Measurements from ENCODE around the gene PROX2. TPM values are rescaled to one million over a fixed set of nuclear protein-coding genes. Genes with fewer than 3 reads are reported as not detected.

Gene PROX2
- total RNA-seq, 2 experiments from 2014 or later: 0.50 to 0.76 TPM

DNA sequence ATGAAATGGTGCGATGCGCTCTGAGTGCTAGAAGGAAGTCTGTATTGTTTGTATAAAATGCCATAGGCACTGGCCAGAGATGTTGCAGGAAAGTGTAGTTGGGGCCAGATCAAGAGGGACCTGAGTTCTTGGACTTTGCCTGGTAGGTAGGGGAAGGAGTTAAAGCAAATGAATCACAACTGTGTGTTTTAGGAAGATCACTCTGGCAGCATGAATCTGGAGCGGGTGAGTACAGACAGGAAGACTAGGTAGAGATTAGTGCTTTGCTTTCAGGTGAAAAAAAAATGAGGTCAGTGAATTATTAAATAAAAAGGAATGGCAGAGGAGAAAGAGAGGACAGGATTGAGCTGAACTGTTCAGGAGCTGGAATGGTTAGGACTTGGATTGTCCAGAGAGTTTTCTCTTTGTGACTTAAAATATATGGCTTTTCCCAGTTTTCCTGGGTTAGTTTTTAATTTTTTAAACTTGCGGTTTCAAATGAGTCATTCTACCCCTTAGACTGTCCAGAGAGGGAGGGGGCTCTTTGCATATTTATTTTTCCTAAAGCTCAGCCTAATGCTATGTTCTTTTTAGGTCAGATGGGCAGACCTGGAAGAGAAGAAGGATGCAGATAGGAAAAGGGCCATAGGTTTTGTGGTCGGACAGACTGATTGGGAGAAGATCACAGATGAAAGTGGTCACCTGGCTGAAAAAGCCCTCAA lies 41.1 kb downstream of the PROX2 start:
- ChIA-PET POLR2A (no interaction called here), CTCF (interaction anchor here (1.5 kb wide), 1 partner anchor 223 kb away, joined by 5 read pairs; the partner anchor contains the start of gene LTBP2)

GRCh38 chr14:74832849-74833248 lies 43.1 kb downstream of the PROX2 start:
- POLR2A ChIA-PET: no interaction called here
- CTCF ChIA-PET: no interaction called here

GRCh38 chr14:74829251-74829650 lies 46.7 kb downstream of the PROX2 start:
- POLR2A ChIA-PET: no interaction called here
- CTCF ChIA-PET: interaction anchor here (0.6 kb wide), 1 partner anchor 135 kb away, joined by 3 read pairs; no protein-coding TSS in a partner anchor

GRCh38 chr14:74826574-74826973 lies 49.4 kb downstream of the PROX2 start:
- POLR2A ChIA-PET: no interaction called here
- CTCF ChIA-PET: no interaction called here

Other genes with a start within 250 kb of the PROX2 start
- 10 to 100 TPM; 37.5 to 37.8 TPM for gene AREL1, start 163.1 kb downstream of the PROX2 start, total RNA-seq
- 10 to 100 TPM; 83.0 to 90.5 TPM for gene FCF1, start 163.0 kb downstream of the PROX2 start, total RNA-seq
- 10 to 100 TPM; 50.2 to 52.9 TPM for gene YLPM1, start 112.8 kb downstream of the PROX2 start, total RNA-seq
- gene DLST, start 5.8 kb upstream of the PROX2 start, total RNA-seq: 100 to 1,000 TPM; 144 to 156 TPM
- 1 to 10 TPM; 5.0 TPM for gene RPS6KL1, start 47.1 kb upstream of the PROX2 start, total RNA-seq
- under 1 TPM in 1 of 2 experiments, not detected in 1; 0.17 TPM for gene PGF, start 79.5 kb upstream of the PROX2 start, total RNA-seq
- 10 to 100 TPM; 62.6 to 64.1 TPM for gene EIF2B2, start 126.8 kb upstream of the PROX2 start, total RNA-seq
- gene MLH3, start 175.3 kb upstream of the PROX2 start, total RNA-seq: 10 to 100 TPM; 19.5 to 23.8 TPM
- gene ACYP1, start 187.9 kb upstream of the PROX2 start, total RNA-seq: 10 to 100 TPM; 41.6 to 42.0 TPM
- 1 to 10 TPM in 1 of 2 experiments, under 1 TPM in 1; 0.97 to 2.2 TPM for gene ZC2HC1C, start 193.5 kb upstream of the PROX2 start, total RNA-seq

All from activated CD8-positive, alpha-beta memory T cell treated with anti-CD3 and anti-CD28 coated beads for 36 hours (primary cell).